Skin epidermis (tissue), 12 donors: ENCODE data around the gene GIMAP8.

Experiments used
- H3K27ac ChIP-seq, 21 experiments: fragments of 200-600 bp; sonication (generic) in 11 of 21; one replicate each; pipeline ENCODE4 v1.5.0; 2020; ENCODE audit warnings: mild to moderate bottlenecking in 3 of 21, inconsistent platforms in 2 of 21, moderate library complexity in 2 of 21
- H3K4me3 ChIP-seq, 7 experiments: fragments of 200-600 bp; sonication (generic) in 2 of 7; one replicate each; pipeline ENCODE4 v1.5.0; 2020; ENCODE audit warnings: inconsistent platforms in 2 of 7, mild to moderate bottlenecking in 2 of 7, moderate library complexity in 1 of 7

GIMAP8 gene

GRCh38 chr7:150410131-150410530 is 40.3 kb upstream of the GIMAP8 start:
- no peak overlapping the region for H3K27ac ChIP-seq
- H3K4me3 ChIP-seq: no peak overlapping the region

GRCh38 chr7:150410680-150411346 is 39.6 kb upstream of the GIMAP8 start:
- no peak overlapping the region for H3K27ac ChIP-seq
- H3K4me3 ChIP-seq: no peak overlapping the region

GRCh38 chr7:150411606-150412005 is 38.8 kb upstream of the GIMAP8 start:
- Histone ChIP-seq H3K27ac (no peak overlapping the region), H3K4me3 (no peak overlapping the region)

- no peak overlapping the region for H3K4me3 ChIP-seq
- no peak overlapping the region for H3K27ac ChIP-seq
Measured at GRCh38 chr7:150412016-150412415, 38.4 kb upstream of the GIMAP8 start.

GRCh38 chr7:150412518-150413488 is 37.6 kb upstream of the GIMAP8 start:
- Histone ChIP-seq H3K27ac (no peak overlapping the region), H3K4me3 (no peak overlapping the region)

- Histone ChIP-seq H3K4me3 (no peak overlapping the region), H3K27ac (no peak overlapping the region)
Measured at GRCh38 chr7:150413640-150414081, 36.8 kb upstream of the GIMAP8 start.

GRCh38 chr7:150415161-150416153 is 35.0 kb upstream of the GIMAP8 start:
- Histone ChIP-seq H3K4me3 (no peak overlapping the region), H3K27ac (no peak overlapping the region)

GRCh38 chr7:150417239-150417638 is 33.2 kb upstream of the GIMAP8 start:
- H3K4me3 ChIP-seq: no peak overlapping the region
- H3K27ac ChIP-seq: no peak overlapping the region

- Histone ChIP-seq H3K4me3 (no peak overlapping the region), H3K27ac (no peak overlapping the region)
Measured at GRCh38 chr7:150417863-150418262, 32.6 kb upstream of the GIMAP8 start.

- H3K27ac ChIP-seq: no peak overlapping the region
- no peak overlapping the region for H3K4me3 ChIP-seq
Measured at GRCh38 chr7:150420242-150420641, 30.2 kb upstream of the GIMAP8 start.

- H3K27ac ChIP-seq: no peak overlapping the region
- H3K4me3 ChIP-seq: no peak overlapping the region
Measured at GRCh38 chr7:150420987-150421674, 29.3 kb upstream of the GIMAP8 start.

GRCh38 chr7:150421831-150422230 is 28.6 kb upstream of the GIMAP8 start:
- Histone ChIP-seq H3K4me3 (no peak overlapping the region), H3K27ac (no peak overlapping the region)

- H3K4me3 ChIP-seq: no peak overlapping the region
- no peak overlapping the region for H3K27ac ChIP-seq
Measured at GRCh38 chr7:150425670-150426069, 24.8 kb upstream of the GIMAP8 start.

- H3K4me3 ChIP-seq: no peak overlapping the region
- peak overlapping the region in 6 of 21 experiments; percentile 26 to 64 (median 42) for H3K27ac ChIP-seq
Measured at GRCh38 chr7:150428671-150429451, 21.6 kb upstream of the GIMAP8 start.

- Histone ChIP-seq H3K27ac (peak overlapping the region in 1 of 21 experiments; percentile 33), H3K4me3 (no peak overlapping the region)
Measured at GRCh38 chr7:150429699-150430098, 20.7 kb upstream of the GIMAP8 start.

GRCh38 chr7:150430465-150431085 is 19.9 kb upstream of the GIMAP8 start:
- peak overlapping the region in 1 of 21 experiments; percentile 24 for H3K27ac ChIP-seq
- no peak overlapping the region for H3K4me3 ChIP-seq

- Histone ChIP-seq H3K4me3 (no peak overlapping the region), H3K27ac (no peak overlapping the region)
Measured at GRCh38 chr7:150431839-150432658, 18.4 kb upstream of the GIMAP8 start.
